BE2C (cell line): ENCODE results near the gene CS.

Experiments used
- DNase-seq: peaks from one replicate; pipeline ENCODE4 v3.0.0-alpha.2; 2020
- H3K27me3 ChIP-seq: fragments of 250-450 bp; sonication (Bioruptor Pico); 2 replicates; pipeline ENCODE4 v1.5.1; 2020; ENCODE audit warnings: mild to moderate bottlenecking
- H3K36me3 ChIP-seq: fragments of 250-450 bp; sonication (Bioruptor Pico); 2 replicates; pipeline ENCODE4 v1.5.1; 2020; ENCODE audit warnings: mild to moderate bottlenecking
- H3K4me1 ChIP-seq: fragments of 250-450 bp; sonication (Bioruptor Pico); 2 replicates; pipeline ENCODE4 v1.5.1; 2020
- H3K4me3 ChIP-seq: 2 replicates; pipeline ENCODE4 v1.5.1; 2011; ENCODE audit warnings: low read depth, low read length
- H3K9me3 ChIP-seq: fragments of 250-450 bp; sonication (Bioruptor Pico); 2 replicates; pipeline ENCODE4 v1.5.1; 2020
- CTCF ChIP-seq: IDR thresholded peaks from 2 replicates; pipeline ENCODE4 v1.5.1; 2012; ENCODE audit warnings: mild to moderate bottlenecking, low read depth, low read length

Gene CS

GRCh38 chr12:56224954-56225353 lies 75.2 kb downstream of the CS start:
- Histone ChIP-seq H3K27me3 (no peaks in the 10 kb centered on the region), H3K36me3 (no peaks in the 10 kb centered on the region), H3K4me3 (peak overlapping the region; percentile 94), H3K9me3 (no peaks in the 10 kb centered on the region), H3K4me1 (no peaks in the 10 kb centered on the region)
- DNase-seq: no peak
- TF ChIP-seq CTCF: no peak

GRCh38 chr12:56224102-56224701 lies 75.9 kb downstream of the CS start, which contains the start of gene NABP2:
Gene NABP2 (plus strand): TSS chr12:56224342. CDS start chr12:56224857, 515 bp downstream.
- Histone ChIP-seq H3K27me3 (no peaks in the 10 kb centered on the region), H3K36me3 (no peaks in the 10 kb centered on the region), H3K4me3 (peak within 1 kb of the TSS; percentile 94), H3K9me3 (no peaks in the 10 kb centered on the region), H3K4me1 (no peaks in the 10 kb centered on the region)
- DNase-seq: peak; percentile 99
- TF ChIP-seq CTCF: peak; percentile 81

GRCh38 chr12:56223571-56224101 lies 76.5 kb downstream of the CS start:
- Histone ChIP-seq H3K36me3 (no peaks in the 10 kb centered on the region), H3K27me3 (no peaks in the 10 kb centered on the region), H3K4me3 (peak overlapping the region; percentile 37), H3K9me3 (no peaks in the 10 kb centered on the region), H3K4me1 (no peaks in the 10 kb centered on the region)
- DNase-seq: no peak
- no peak for TF ChIP-seq CTCF

GRCh38 chr12:56222531-56222895 lies 77.6 kb downstream of the CS start:
- no peak for DNase-seq
- Histone ChIP-seq H3K4me3 (peak overlapping the region; percentile 96), H3K27me3 (no peaks in the 10 kb centered on the region), H3K9me3 (no peaks in the 10 kb centered on the region), H3K36me3 (no peaks in the 10 kb centered on the region), H3K4me1 (no peaks in the 10 kb centered on the region)
- TF ChIP-seq CTCF: no peak

GRCh38 chr12:56221757-56222530 lies 78.2 kb downstream of the CS start, which contains the start of gene RNF41:
Gene RNF41 (minus strand): TSS chr12:56221922. CDS start chr12:56214047, 7,875 bp downstream.
- H3K27me3 ChIP-seq: no peaks in the 10 kb centered on the region
- peak within 1 kb of the TSS; percentile 96 for H3K4me3 ChIP-seq
- no peaks in the 10 kb centered on the region for H3K4me1 ChIP-seq
- no peaks in the 10 kb centered on the region for H3K36me3 ChIP-seq
- no peak for TF ChIP-seq CTCF
- DNase-seq: peak; percentile 98
- H3K9me3 ChIP-seq: no peaks in the 10 kb centered on the region
